GM19455 (cell line): ENCODE measurements around the gene INPP5A.

Experiments used
- ATAC-seq: cut with Tn5 transposase; IDR thresholded peaks from one replicate; pipeline ENCODE4 v1.9.1; 2021; ENCODE audit not compliant: unreplicated experiment

INPP5A gene

DNA sequence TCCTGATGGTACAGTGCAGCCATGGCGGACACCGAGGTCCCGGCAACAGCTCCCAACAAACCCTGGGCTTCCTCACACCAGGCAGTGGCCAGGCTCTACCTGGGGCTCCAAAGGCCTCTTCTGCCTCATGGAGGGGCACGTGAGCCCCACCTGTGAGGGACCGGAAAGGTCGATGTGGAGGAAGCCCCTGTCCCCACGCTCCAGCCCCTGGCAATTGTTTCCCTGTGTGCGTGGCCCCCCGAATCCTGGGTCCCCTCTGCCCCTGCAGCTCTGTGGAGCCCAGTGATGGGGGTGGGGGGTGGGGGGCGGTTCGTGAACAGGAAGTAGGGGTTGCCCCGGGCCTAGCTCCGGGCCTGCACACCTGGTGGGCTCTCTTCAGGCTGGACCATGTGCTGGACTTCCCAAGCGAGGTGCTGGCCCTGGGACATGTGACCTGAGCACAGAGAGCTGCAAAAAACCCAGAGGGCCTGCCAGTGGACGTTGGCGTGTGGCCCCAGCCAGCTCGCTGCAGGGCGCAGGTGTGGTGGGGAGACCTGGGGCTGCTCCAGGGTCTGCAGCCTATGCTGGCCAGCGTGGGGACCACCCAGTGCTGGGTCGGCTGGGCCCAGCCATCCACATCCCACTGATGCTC is 72.6 kb downstream of the INPP5A start:
- no peak for ATAC-seq

DNA sequence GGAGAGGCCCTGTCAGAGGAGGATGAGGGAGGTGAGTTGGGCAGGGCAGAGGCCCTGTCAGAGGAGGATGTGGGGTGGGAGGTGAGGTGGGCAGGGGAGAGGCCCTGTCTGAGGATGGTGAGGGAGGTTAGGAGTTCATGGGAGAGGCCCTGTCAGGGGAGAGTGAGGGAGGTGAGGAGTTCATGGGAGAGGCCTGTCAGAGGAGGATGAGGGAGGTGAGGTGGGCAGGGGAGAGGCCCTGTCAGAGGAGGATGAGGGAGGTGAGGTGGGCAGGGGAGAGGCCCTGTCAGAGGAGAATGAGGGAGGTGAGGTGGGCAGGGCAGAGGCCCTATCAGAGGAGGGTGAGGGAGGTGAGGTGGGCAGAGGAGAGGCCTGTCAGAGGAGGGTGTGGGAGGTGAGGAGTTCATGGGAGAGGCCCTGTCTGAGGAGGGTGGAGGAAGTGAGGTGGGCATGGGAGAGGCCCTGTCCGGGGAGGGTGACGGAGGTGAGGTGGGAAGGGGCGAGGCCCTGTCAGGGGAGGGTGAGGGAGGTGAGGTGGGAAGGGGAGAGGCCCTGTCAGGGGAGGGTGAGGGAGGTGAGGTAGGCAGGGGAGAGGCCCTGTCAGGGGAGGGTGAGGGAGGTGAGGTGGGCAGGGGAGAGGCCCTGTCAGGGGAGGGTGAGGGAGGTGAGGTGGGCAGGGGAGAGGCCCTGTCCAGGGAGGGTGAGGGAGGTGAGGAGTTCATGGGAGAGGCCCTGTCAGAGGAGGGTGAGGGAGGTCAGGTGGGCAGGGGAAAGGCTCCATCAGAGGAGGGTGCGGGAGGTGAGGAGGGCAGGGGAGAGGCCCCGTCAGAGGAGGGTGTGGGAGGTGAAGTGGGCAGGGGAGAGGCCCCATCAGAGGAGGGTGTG is 73.7 kb downstream of the INPP5A start:
- ATAC-seq: no peak

DNA sequence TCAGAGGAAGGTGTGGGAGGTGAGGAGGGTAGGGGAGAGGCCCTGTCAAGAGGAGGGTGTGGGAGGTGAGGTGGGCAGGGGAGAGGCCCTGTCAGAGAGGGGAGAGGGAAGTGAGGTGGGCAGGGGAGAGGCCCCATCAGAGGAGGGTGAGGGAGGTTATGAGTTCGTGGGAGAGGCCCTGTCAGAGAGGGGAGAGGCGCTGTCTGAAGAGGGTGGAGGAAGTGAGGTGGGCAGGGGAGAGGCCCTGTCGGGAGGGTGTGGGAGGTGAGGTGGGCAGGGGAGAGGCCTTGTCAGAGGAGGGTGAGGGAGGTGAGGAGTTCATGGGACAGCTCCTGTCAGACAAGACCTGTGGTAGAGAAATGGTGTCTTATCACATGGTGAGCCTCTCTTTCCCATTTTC is 74.4 kb downstream of the INPP5A start:
- no peak for ATAC-seq

DNA sequence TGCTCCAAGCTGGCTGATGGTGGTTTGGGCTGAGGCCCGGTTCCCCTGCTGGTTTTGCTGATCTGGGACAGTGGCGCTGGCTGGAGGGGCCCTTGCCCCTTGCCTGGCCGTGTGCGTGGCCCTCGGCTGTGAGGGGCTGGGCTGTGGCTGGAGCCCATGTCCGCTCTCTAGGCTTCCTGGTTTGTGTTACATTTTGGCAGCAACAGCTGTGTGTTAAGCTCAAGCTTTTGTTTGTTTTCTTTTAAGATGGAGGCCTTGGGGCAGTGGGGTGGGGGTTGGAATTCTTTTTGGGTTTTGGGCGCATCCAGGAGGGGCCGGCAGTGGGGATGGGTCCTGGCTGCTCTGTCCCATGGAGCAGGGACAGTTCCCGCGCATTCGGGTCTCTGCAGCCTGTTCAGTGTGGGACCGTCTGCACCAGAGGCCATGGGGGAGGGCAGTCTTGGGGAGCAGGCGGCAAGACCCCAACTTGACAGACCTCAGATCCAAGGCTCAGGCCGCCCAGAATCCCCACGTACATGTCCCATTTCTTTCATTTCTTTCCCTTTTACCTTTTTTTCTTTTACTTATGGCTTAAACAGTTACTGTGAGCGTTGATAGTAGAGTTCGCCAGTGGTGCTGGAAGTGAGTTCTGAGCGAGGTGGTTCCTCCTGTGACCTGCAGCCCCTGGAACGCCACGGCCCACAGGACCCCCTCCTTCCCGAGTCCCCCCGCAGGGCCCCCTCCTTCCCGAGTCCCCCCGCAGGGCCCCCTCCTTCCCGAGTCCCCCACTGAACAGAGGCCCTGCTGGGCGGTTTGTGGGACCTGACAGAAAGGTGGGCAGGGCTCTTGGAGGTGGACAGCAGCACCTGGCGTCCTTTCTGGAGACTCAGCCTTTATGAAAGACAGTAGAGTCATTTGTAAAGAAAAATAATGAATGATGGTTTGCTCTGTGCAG is 75.3 kb downstream of the INPP5A start:
- no peak for ATAC-seq

DNA sequence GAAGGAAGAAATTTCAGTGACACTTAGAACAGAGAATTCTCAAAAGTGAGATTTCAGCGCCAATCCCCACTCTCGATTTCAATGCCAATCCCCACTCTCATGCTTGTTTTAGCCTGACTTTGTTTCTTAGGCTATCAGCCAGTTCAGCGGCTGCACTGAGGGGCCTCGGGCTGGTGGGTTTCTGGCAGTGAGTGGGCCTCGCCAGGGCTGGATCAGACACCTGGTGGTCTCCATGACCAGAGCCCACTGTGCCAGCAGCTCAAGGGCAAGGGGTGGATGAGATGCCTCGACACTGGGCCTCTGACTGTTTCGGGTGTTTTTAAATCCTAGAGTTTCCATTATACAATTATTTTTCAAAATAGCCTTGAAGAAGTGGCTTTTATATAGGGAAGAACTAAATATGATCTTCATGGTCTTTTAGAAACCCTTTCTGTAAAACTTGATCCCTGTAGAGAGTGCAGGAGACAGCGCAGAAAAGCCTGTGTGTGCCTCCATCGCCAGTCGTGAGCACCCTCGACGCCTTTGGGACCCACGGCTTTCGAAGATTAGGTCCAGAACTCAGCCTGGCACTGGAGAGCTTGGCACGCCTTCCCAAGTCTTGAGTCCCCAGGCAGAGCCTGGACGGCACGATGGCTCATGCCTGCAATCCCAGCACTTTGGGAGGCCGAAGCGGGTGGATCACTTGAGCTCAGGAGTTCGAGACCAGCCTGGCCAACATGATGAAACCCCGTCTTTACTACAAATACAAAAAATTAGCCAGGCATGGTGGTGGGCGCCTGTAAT is 76.2 kb downstream of the INPP5A start:
- ATAC-seq: no peak

DNA sequence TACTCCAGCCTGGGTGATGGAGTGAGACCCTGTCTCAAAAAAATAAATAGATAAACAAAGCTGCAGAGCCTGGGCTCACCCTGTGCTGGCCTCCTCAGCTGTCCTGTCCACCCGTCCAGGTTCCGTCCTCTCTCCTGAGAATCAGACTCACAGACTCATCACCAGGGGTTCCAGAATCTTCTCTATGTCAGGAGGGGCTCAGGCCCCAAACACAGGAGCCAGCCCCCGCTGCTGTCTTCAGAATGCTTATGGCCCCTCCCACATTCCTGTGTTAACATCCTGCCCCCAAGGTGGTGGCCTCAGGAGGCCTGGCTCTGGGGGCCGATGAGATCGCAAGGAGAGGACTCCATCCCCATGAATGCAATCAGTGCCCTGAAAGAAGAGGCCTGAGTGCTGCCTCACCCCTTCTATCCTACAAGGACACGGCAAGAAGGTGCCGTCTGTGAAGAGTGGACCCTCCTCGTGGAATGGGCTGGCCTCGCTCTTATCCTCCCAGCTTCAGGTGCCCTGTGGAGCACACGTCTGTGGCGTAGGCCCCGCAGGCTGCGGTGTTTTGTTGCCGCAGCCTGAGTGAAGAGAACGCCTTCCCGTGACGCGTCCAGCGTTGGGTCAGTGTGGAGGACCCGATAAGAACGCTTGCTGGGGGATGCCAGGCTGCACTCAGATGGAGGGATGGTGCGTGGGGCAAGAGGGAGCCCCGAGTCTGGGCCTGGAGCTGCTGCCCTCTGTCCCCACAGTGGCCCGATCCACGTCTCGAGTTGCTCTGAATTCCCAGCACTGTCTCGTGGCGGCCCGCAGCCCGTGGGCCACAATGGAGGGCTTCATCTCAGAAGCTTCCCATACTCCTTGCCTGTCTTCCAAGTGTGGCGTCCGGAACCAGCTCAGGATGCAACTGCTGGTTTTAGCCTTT is 77.1 kb downstream of the INPP5A start:
- no peak for ATAC-seq

DNA sequence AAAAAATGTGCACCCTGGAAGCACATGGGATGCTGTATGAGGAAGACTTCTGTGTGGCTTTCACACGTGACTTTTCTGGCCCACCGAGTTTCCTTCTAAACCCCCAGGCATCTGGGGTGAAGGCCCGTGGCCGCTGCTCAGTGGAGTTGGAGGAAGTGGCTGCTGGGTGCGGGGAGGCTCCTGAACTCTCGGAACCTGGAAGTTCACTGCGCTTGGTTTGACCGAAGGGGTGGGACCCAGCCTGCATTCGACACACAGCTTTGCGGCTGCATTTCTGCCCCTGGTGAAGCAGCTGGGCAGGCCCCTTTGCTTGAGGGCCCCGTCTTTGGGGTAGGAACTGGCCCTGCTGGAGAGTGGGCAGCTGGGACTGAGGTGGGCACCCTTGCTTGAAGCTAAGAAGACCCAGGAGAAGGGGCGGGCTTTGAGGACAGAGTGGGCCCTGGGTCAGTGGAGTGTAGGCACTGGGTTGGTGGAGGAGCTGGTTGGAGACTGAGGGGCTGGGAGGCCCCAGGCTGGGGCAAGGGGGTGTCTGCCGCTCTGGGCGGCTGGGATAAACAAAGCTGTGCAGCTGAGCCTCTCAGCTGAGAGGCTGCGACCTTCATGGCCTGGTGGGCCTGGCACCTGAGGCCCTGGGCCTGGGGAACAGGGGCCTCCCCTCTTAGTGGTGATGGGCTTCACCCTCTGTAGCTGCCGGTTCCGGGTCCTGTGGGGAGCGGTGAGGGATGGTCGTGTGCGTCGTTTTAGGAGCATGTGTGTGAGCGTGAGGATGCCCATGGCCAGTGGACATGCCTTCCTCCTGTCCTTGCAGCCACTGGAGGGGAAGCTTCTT is 78.0 kb downstream of the INPP5A start:
- no peak for ATAC-seq

DNA sequence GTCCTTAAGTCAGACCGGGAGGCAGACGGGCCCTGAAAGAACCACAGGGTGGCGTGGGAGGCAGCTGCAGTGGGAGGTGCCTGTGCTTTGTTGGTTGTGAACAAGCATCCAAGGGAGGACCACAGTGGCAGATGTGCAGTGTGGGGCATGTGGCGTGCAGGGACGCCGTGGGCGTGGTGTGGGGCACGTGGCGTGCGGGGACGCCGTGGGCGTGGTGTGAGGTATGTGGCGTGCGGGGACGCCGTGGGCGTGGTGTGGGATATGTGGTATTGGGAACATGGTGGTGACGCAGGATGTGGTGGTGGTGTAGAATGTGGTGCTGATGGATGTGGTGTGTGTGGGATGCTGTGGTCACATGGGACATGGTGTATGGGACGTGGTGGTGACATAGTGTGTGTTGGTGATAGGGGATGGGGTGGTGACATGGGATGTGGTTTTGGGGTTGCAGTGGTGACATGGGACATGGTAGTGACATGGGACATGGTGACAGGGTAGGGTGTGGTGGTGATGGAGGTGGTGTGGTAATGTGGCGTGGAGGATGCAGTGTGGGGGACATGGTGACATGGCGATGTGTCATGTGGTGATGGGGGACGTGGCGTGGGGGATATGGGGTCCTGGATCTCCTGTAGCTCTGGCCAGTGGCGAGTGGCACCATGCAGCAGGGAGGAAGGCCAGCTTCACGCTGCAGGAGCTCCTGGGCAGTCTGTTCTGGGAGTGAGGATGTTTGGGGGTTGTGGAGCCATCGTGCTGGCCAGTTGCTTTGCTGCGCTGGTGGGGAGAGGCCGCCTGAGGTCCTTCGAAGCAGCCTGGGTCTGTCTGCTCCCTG is 78.8 kb downstream of the INPP5A start:
- ATAC-seq: no peak

DNA sequence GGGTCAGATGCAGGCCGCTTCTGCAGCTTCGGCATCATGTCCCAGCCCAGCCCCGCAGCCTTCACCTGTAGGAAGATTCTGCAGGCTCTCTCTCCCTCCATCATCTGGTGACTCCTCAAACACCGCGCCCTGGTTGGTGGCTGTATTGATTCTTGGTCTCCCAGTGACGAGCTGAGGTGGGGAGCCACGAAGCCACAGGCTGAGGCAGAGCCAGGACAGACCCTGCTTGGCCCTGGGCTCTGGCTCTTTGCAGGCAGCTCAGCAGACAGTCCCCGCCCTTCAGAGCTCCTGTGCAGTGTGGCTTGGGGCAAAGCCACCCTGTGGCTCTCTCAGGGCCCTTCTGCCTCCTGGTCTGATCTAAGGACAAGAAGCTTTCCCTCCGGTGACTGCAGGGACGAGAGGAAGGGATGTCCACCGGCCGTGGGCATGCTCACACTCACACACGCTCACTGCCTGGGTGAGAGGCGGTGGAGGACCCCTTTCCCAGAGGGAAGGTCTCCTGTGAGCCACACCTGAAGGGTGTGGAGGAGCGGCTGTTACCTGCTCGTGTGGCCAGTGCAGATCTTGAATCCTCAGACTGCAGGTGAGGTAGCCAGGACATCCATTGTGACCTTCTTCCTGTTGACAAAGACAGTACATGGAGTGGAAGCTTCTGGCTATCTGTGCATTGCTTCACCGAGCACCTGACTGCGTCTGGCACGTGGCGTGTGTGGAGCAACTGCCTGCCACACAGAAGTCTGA is 79.6 kb downstream of the INPP5A start:
- ATAC-seq: no peak

DNA sequence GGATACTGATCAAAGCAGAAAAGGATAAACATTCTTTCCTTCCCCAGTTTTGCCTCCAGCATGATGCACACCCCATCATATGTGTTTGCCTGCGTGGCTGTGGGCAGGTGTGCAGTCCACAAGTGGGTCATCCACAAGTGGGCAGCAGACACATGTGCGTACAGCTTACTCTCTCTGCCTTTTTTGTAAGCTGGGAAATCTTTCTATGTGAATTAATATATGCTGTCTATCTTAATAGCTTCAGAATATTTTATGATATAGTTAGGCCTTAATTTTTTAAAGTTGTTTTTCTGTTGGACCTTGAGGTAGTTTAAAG is 80.1 kb downstream of the INPP5A start:
- no peak for ATAC-seq

DNA sequence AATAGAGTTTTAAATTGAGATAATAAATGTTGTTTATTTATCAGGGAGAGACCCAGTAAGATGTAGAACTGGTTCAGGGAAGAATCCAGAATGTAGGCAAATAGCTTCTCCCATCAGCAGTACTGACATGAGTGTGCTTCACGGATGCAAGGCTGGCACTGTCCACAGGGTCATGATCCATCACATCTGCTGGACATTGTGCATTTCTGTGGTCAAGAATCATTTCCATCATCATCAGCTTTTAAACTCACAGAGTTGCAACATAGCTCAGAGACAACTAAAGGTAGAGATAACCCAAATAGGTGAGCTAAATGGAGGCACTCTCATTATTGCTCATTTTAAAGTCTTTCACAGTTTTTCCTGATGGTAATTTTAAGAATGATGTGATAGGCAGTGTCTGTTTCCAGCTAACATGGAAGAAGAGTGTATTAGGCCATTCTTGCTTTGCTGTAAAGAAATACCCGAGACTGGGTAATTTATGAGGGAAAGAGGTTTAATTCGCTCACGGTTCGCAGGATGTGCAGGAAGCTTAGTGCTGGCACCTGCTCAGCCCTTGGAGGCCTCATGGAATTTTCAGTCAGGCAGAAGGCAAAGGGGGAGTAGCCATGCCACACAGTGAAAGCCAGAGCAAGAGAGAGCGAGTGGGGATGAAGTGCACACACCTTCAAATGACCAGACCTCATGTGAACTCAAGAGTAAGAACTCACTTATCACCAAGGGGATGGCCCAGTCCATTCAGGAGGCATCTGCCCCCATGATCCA is 80.8 kb downstream of the INPP5A start:
- no peak for ATAC-seq

DNA sequence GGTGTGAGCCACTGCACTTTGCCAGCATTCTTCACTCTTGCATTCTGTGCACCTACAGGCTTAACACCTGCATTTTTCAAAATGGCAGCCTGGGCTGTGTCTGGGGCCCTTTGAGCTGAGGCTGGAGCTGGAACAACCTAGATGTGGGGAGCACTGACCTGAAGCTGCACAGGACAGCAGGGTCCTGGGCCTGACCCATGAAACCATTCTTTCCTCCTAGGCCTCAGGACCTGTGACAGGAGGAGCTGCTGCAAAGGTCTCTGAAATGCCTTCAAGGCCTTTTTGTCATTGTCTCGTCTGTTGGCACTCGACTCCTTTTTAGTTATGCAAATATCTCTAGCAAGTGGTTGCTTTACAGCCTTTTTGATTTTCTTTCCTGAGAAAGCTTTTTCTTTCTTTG is 82.3 kb downstream of the INPP5A start:
- no peak for ATAC-seq

DNA sequence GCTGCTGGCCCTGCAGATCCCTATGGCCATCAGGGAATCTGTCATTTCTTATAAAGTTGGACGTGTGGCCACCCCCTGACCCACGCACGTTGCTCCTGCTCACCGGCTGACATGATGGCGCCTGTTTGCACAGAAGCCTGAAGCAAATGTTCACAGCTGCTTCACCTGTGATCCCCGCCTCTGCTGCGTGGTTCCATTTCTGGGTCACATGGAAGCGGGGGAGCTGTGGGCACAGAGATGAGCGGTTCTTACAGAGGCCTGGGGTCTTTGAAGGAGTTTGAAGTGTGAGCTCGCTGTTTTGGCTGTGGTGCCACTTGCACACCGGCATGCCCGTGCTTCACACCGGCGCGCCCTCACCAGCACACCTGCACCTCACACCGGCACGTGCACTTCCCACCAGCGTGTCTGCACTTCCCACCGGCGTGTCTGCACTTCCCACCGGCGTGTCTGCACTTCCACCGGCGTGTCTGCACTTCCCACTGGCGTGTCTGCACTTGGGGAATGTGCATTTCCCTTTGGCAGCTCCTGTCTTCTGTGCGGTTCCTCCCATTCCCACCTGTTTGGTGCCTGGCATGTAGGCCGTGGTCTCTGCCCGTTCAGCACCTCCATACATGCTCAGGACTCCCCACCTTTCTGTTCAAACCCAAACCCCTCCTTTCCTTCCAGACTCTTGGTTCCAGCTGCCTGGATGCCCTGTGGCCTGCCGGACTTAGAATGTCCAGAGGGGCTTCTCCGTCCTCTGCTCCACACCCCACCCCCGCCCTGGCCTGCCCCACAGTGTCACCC is 86.7 kb downstream of the INPP5A start:
- ATAC-seq: no peak

DNA sequence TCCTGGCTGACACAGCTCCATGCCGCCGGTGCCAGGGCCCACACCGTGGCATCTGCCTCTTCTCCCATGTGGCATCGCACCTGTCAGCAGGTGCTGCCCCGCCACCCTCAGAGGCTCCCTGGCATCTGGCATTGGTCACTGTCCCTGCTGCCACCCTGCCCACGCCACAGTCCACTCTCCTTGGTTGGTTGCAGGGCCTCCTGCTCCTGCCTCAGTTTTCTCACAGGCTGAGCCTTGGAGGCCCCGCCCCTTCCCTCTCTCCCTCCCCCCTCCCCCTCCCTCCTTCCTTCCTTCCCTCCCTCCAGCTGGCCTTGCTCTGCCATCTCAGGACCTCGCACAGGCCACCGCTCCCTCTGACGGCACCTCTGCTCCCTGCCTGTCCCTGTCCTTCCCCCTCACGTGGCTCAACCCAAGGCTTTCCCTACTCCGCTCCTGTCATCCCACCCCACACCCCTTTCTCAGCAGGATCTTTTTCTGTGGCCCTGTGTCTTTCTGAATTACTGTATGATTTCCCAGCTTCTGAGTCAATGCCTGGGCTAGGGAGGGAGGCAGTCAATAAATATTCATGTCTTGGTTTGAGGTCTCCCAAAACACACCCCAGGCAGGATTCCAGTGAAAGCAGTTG is 87.4 kb downstream of the INPP5A start:
- ATAC-seq: no peak

DNA sequence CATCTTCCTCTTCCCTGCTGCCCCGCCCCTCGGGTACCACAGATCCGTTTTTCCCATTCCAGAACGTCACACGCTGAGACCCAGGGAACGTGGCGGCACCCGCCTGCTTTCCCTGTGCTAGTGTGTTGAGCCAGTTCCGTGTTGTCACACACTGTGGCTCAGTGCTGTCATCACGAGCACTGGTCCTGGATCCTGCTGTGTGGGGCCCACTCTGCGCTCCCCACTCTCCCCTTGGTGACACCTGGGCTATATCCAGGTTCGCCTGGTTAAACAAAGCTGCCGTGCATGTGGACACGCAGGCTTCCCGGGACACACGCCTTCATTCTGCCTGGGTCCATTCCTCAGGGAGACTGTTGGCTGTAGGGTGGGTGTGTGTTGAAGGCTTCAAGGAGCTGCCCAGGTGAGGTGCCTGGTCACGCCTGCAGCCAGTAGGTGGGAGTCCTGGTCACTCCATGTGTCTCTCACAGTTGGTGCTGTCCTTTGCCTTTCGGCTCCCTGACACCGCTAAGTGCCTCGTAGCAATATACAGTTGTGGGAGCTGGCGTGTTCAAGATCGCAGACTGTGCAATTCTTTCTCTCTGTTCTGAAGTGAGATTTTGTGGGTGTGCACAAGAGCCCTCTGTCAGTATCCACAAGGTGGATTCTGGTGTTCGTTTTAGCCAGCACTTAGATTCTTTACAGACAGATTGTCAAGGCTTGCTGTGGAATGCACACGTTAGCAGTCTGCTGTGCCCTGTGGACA is 88.6 kb downstream of the INPP5A start:
- ATAC-seq: no peak
